Effector memory CD4-positive, alpha-beta T cell (primary cell): Measurements from ENCODE around the gene ZDHHC7.
A peak's percentile ranks its signal among the peaks of the same experiment; 100 is the strongest.
"Not testable (repeated sequence)": the region's sequence is repeated elsewhere in the genome, so short reads cannot be mapped to it uniquely, and the experiment has no call there.

Experiments used
- DNase-seq, 3 donors: peaks; one replicate each; pipeline ENCODE4 v3.0.0-alpha.2; 2020
- H3K27ac ChIP-seq: 2 replicates; pipeline ENCODE4 v1.7.0; 2013; ENCODE audit warnings: mild to moderate bottlenecking, low read length, moderate library complexity; ENCODE audit not compliant: insufficient read depth, poor library complexity, severe bottlenecking
- H3K27me3 ChIP-seq: replicated peaks from 2 replicates; pipeline ENCODE4 v1.7.0; 2013; ENCODE audit warnings: mild to moderate bottlenecking, low read length; ENCODE audit not compliant: insufficient read depth, control insufficient read depth, poor library complexity, severe bottlenecking
- H3K36me3 ChIP-seq: 2 replicates; pipeline ENCODE4 v1.7.0; 2013; ENCODE audit warnings: mild to moderate bottlenecking, low read length, moderate library complexity; ENCODE audit not compliant: control insufficient read depth, insufficient read depth
- H3K4me1 ChIP-seq: 2 replicates; pipeline ENCODE4 v1.7.0; 2013; ENCODE audit warnings: low read length, mild to moderate bottlenecking; ENCODE audit not compliant: control insufficient read depth, insufficient read depth, poor library complexity, severe bottlenecking
- H3K4me3 ChIP-seq: 2 replicates; pipeline ENCODE4 v1.7.0; 2013; ENCODE audit warnings: low read length, low read depth, mild to moderate bottlenecking; ENCODE audit not compliant: insufficient read depth, poor library complexity, severe bottlenecking
- H3K9me3 ChIP-seq: 2 replicates; pipeline ENCODE4 v1.7.0; 2013; ENCODE audit warnings: mild to moderate bottlenecking, low read length, moderate library complexity; ENCODE audit not compliant: control insufficient read depth

Gene ZDHHC7

DNA sequence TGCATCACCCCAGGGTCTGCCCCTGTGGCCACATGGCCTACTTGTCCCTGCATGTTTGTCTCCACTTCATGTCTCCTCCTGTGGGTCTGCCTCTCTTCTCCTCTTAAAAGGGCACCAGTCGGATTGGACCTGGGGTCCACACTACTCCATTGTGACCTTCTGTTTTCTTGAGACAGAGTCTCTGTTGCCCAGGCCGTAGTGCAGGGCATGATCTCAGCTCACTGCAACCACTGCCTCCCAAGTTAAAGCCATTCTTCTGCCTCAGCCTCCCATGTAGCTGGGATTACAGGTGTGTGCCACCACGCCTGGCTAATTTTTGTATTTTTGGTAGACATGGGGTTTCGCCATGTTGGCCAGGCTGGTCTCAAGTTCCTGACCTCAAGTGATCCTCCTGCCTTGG lies 20.9 kb upstream of the ZDHHC7 start:
- H3K4me3 ChIP-seq, H3K36me3 ChIP-seq: not testable (repeated sequence)

DNA sequence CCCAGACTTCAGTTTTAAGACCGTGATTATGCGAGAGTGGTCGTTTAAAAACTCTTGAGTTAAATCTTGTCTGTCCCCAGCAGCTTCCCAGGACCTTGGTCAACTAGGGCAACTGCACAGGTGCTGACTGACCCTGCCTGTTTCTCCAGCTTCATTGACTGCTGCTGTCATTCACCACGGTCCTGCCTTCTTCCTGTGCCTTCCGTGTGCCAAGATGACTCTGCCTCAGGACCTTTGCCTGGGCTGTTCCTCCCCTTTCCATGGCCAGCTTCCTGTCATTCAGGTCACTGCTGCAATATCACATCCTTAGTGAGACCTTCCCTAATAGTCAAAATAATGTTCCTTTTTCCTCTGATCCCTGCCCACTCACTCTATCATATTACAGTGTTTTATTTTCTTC lies 20.1 kb upstream of the ZDHHC7 start:
- Histone ChIP-seq H3K4me3 (no peak overlapping the region), H3K36me3 (peaks cover 7% of the 10 kb centered on the region), H3K9me3 (no peaks in the 10 kb centered on the region), H3K4me1 (peaks cover 20% of the 10 kb centered on the region), H3K27me3 (no peaks in the 10 kb centered on the region), H3K27ac (no peak overlapping the region)
- no peak for DNase-seq

More for the DNA sequence above, 20.9 kb upstream of the ZDHHC7 start:
- not testable (repeated sequence) for H3K27ac ChIP-seq, DNase-seq, H3K9me3 ChIP-seq, H3K27me3 ChIP-seq
- H3K4me1 ChIP-seq: peaks cover 20% of the 10 kb centered on the region

DNA sequence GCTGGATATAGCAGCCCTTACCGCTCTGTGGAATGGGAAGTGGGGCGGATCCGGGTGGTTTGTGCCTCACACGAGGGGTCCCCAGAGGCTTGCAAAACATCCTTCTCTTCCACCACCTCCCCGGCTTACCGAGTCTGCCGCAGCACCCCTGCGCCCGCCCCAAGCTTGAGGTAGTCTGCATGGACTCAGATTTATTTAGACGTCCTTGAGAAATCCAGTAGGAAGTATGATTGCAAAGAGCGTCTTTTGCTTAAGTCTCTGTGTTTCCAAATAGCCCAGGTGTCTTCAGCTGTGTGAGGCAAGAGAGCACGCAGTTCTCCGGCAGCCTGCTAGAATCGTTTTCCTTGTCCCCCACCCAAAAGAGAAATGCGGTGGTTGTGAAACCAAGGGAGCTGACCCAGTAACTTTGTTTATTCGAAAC lies 18.7 kb upstream of the ZDHHC7 start:
- Histone ChIP-seq H3K9me3 (no peaks in the 10 kb centered on the region), H3K4me1 (peaks cover 20% of the 10 kb centered on the region), H3K27ac (peak overlapping the region; percentile 76), H3K27me3 (no peaks in the 10 kb centered on the region), H3K36me3 (peaks cover 7% of the 10 kb centered on the region), H3K4me3 (no peak overlapping the region)
- DNase-seq: no peak

GRCh38 chr16:85029408-85029784 lies 18.1 kb upstream of the ZDHHC7 start:
- H3K27ac ChIP-seq: peak overlapping the region; percentile 76
- peaks cover 7% of the 10 kb centered on the region for H3K36me3 ChIP-seq
- no peaks in the 10 kb centered on the region for H3K9me3 ChIP-seq
- peaks cover 20% of the 10 kb centered on the region for H3K4me1 ChIP-seq
- peak; percentile 47 to 64 (median 49) for DNase-seq
- peak overlapping the region; percentile 64 for H3K4me3 ChIP-seq
- H3K27me3 ChIP-seq: no peaks in the 10 kb centered on the region

DNA sequence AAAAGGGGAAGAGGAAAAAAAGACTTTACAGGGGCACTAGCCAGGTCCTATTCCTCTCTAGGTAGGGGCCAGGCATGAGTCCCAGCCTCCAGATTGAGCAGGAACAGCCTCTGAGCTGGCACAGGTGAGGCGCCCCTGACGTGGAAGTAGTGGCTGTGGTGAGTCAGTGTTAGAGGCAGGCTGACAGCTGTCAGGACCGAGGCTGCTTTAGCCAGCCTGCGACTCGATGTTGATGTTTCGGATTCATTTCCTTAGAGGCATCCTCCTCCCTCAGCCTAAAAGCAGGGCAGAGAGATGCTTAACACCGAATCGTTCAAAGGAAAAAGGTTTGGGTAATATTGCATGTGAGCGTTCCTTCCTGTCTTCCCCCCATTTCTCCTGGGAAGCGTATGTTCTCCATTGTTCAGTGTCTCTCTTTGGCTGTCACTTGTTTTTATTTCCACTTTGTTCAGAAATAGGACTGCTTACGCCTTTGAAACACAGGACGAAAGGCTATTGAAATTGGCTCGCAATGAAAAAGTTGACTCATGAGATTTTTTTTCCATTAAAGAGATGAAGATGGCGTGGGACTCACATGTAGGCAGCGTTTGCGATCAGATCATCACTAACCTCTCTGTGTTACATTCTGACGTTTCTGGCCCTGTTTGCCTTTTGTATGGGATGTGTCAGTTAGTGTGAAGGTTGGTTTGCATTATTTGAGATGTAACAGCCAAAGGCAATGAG lies 17.5 kb upstream of the ZDHHC7 start:
- H3K4me1 ChIP-seq: peaks cover 20% of the 10 kb centered on the region

GRCh38 chr16:85027958-85028684 lies 16.8 kb upstream of the ZDHHC7 start:
- Histone ChIP-seq H3K4me3 (peak overlapping the region; percentile 64), H3K4me1 (peaks cover 20% of the 10 kb centered on the region), H3K27ac (peak overlapping the region; percentile 76), H3K27me3 (no peaks in the 10 kb centered on the region), H3K9me3 (no peaks in the 10 kb centered on the region), H3K36me3 (peaks cover 5% of the 10 kb centered on the region)
- peak in 1 of 3 donors; percentile 2 for DNase-seq

More for the DNA sequence above, 17.5 kb upstream of the ZDHHC7 start:
- DNase-seq: peak; percentile 63 to 79 (median 68)
- Histone ChIP-seq H3K9me3 (no peaks in the 10 kb centered on the region), H3K4me3 (peak overlapping the region; percentile 64), H3K27me3 (no peaks in the 10 kb centered on the region), H3K27ac (peak overlapping the region; percentile 76), H3K36me3 (peaks cover 7% of the 10 kb centered on the region)

DNA sequence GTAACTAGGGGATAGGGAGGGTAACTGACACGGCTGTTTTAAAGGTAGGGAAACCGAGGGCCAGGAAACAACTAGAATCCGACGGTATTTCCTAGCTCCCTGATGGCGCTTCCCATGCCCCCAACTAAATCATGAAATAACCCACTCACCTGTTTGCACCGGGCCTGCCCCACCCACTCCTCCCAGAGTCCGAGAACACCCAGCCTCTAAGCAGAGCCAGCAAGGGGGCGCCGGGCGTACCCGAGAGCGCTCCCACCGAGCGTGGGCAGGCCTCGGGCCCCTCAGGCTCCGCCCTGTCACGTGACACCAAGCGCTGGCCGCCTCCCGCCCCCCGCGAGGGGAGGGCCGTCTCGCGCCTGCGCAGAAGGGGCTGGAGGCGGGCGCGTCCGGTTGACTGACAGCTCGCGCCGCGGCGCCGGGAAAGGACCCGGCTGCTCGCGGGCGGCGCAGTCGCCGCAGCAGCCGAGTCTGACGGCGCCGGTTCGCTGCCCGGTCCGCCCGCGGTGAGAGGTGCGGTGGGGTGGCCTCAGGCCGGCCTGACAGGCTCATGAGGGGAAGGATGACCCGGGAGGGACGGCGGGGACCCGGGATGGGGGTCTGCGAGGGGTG lies 16.1 kb upstream of the ZDHHC7 start, which contains the start of gene KIAA0513:
Gene KIAA0513 (plus strand): TSS at position 447 of the 609 bp plus-strand sequence. CDS start 39,277 bp downstream, outside the sequence.
- Histone ChIP-seq H3K27me3 (no peaks in the 10 kb centered on the region), H3K4me1 (peaks cover 20% of the 10 kb centered on the region), H3K27ac (peak within 1 kb of the TSS; percentile 76), H3K4me3 (peak within 1 kb of the TSS; percentile 64), H3K36me3 (peaks cover 4% of the 10 kb centered on the region), H3K9me3 (no peaks in the 10 kb centered on the region)
- peak; percentile 92 to 96 (median 96) for DNase-seq

DNA sequence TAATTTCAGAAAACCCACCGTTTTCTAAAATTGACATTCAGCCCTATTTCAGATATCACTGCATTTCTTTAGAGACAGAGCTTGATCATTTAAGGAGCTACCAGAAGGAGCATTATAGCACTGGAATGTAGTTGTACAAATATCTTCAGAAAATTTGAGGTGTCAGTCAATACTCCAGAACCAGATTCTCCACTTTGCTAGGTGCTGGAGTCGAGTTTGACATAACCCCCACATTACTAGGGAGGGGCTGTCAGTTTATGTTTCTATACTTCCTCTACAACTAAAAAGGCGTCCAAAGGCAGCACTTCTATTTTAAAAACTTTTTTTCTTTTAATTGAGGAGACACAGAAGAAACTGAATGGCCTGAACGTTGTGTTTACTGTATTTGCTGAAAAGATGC lies 15.4 kb upstream of the ZDHHC7 start:
- no peak for DNase-seq
- H3K36me3 ChIP-seq: peaks cover 3% of the 10 kb centered on the region
- no peak overlapping the region for H3K4me3 ChIP-seq
- peak overlapping the region; percentile 76 for H3K27ac ChIP-seq
- no peaks in the 10 kb centered on the region for H3K9me3 ChIP-seq
- H3K27me3 ChIP-seq: no peaks in the 10 kb centered on the region
- peaks cover 20% of the 10 kb centered on the region for H3K4me1 ChIP-seq

- Histone ChIP-seq H3K36me3 (no peaks in the 10 kb centered on the region), H3K27ac (no peak overlapping the region), H3K27me3 (no peaks in the 10 kb centered on the region), H3K4me1 (peaks cover 20% of the 10 kb centered on the region), H3K9me3 (no peaks in the 10 kb centered on the region), H3K4me3 (no peak overlapping the region)
- DNase-seq: no peak
Observed at GRCh38 chr16:85025781-85026653, 14.7 kb upstream of the ZDHHC7 start.
